Measurements from ENCODE around the gene DMRTA2.
"Not testable (repeated sequence)": the region's sequence is repeated elsewhere in the genome, so short reads cannot be mapped to it uniquely, and the experiment has no call there.

Gene DMRTA2

GRCh38 chr1:50423670-50424000, 392 bp upstream of the DMRTA2 start:
- no peak for DNase-seq

GRCh38 chr1:50422675-50422945, 633 bp downstream of the DMRTA2 start:
- DNase-seq = peak; percentile 32

- DNase-seq = no peak
Measured at GRCh38 chr1:50421768-50422674, 1.2 kb downstream of the DMRTA2 start.

- no peak for DNase-seq
Measured at GRCh38 chr1:50421366-50421748, 1.9 kb downstream of the DMRTA2 start.

- no peak for DNase-seq
Measured at GRCh38 chr1:50420689-50421365, 2.4 kb downstream of the DMRTA2 start.

GRCh38 chr1:50419907-50420677, 3.2 kb downstream of the DMRTA2 start:
- no peak for DNase-seq

- DNase-seq = no peak
Measured at GRCh38 chr1:50419192-50419906, 3.9 kb downstream of the DMRTA2 start.

- no peak for DNase-seq
Measured at GRCh38 chr1:50418600-50419109, 4.6 kb downstream of the DMRTA2 start.

- no peak for DNase-seq
Measured at GRCh38 chr1:50417946-50418599, 5.2 kb downstream of the DMRTA2 start.

GRCh38 chr1:50417507-50417906, 5.7 kb downstream of the DMRTA2 start:
- no peak for DNase-seq

- no peak for DNase-seq
Measured at GRCh38 chr1:50416553-50417453, 6.4 kb downstream of the DMRTA2 start.

GRCh38 chr1:50416150-50416527, 7.1 kb downstream of the DMRTA2 start:
- no peak for DNase-seq

- DNase-seq = no peak
Measured at GRCh38 chr1:50415235-50416149, 7.8 kb downstream of the DMRTA2 start.

- DNase-seq = no peak
Measured at GRCh38 chr1:50414853-50415234, 8.4 kb downstream of the DMRTA2 start.

- DNase-seq = no peak
Measured at GRCh38 chr1:50412813-50413476, 10.3 kb downstream of the DMRTA2 start.

- DNase-seq = no peak
Measured at GRCh38 chr1:50405814-50406213, 17.4 kb downstream of the DMRTA2 start.

GRCh38 chr1:50393522-50394120, 29.6 kb downstream of the DMRTA2 start:
- no peak for DNase-seq

- DNase-seq = not testable (repeated sequence)
Measured at GRCh38 chr1:50381551-50381950, 41.7 kb downstream of the DMRTA2 start.

GRCh38 chr1:50378770-50379169, 44.5 kb downstream of the DMRTA2 start:
- no peak for DNase-seq
